K562 (cell line): ENCODE results near the gene KIAA0513. TPM values are rescaled to one million over a fixed set of nuclear protein-coding genes. Genes with fewer than 3 reads are reported as not detected.

ENCODE experiments used
- ILF3 ChIP-seq: fragments of 450-650 bp; IDR thresholded peaks from 2 replicates; pipeline ENCODE4 v1.6.1; 2018; ENCODE audit warnings: antibody characterized with exemption, mild to moderate bottlenecking, moderate library complexity, borderline replicate concordance
- MTA1 ChIP-seq: fragments of 450-650 bp; IDR thresholded peaks from 2 replicates; pipeline ENCODE4 v1.6.1; 2017; ENCODE audit warnings: borderline replicate concordance
- OTX1 ChIP-seq: fragments of 450-650 bp; formaldehyde crosslinking; IDR thresholded peaks from 2 replicates; pipeline ENCODE4 v1.4.0; 2022; ENCODE audit warnings: mild to moderate bottlenecking
- TAF7 ChIP-seq: fragments of 450-650 bp; IDR thresholded peaks from 2 replicates; pipeline ENCODE4 v1.6.1; 2016; ENCODE audit warnings: missing genetic modification characterization, missing compliant biosample characterization
- TCF3 ChIP-seq: sonication (generic); formaldehyde crosslinking; IDR thresholded peaks from 2 replicates; pipeline ENCODE4 v1.4.0; 2020; ENCODE audit warnings: mild to moderate bottlenecking, missing genetic modification reagents
- ZNF146 ChIP-seq: IDR thresholded peaks from one replicate; pipeline ENCODE4 v1.6.1; 2018; ENCODE audit warnings: missing compliant biosample characterization; ENCODE audit not compliant: unreplicated experiment
- ZNF324 ChIP-seq: fragments of 250-450 bp; sonication (Bioruptor Pico); IDR thresholded peaks from 2 replicates; pipeline ENCODE4 v1.4.0; 2020; ENCODE audit warnings: mild to moderate bottlenecking
- polyA plus RNA-seq, 8 experiments: library from polyadenylated mRNA; depleted of rRNA in 4 of 8; stranded (reverse) in 5 of 8; unstranded in 3 of 8; fragments of >200 nt; fragmentation: Nextera tagmentation in 2 of 8; fragmentation: Illumina TruSeq in 1 of 8; extraction: Ambion mirVana in 2 of 8; extraction: Trizol in 1 of 8; gene quantifications; 2 replicates each; pipeline versions ENCODE4 v1.2.1 to v1.2.3, GENCODE V29; 2011 to 2014; ENCODE audit warnings: inconsistent platforms in 1 of 8, missing spikeins in 1 of 8
- total RNA-seq, 7 experiments: library from RNA; depleted of rRNA in 6 of 7; stranded (reverse); fragments of >200 nt in 6 of 7; fragmentation: Illumina TruSeq in 2 of 7; extraction: Trizol in 2 of 7; gene quantifications; 2 replicates each; pipeline versions ENCODE4 v1.2.1 to v1.2.3, GENCODE V29; 2011 to 2021; ENCODE audit warnings: low replicate concordance in 1 of 7
- TF ChIP-seq, protein P1 (sequence below): fragments of 450-650 bp; IDR thresholded peaks from 2 replicates; pipeline ENCODE4 v1.6.1; 2016; ENCODE audit warnings: mild to moderate bottlenecking
- TF ChIP-seq, protein P2 (sequence below), 2 experiments: fragments of 150-350 bp in 1 of 2; IDR thresholded peaks; 2 replicates each; pipeline ENCODE4 v1.6.1; 2012 to 2016; ENCODE audit warnings: low read depth in 2 of 2, low read length in 2 of 2, mild to moderate bottlenecking in 1 of 2, moderate library complexity in 1 of 2
- TF ChIP-seq, protein P3 (sequence below): sonication (generic); formaldehyde crosslinking; IDR thresholded peaks from 2 replicates; pipeline ENCODE4 v1.8.1; 2023; ENCODE audit warnings: mild to moderate bottlenecking, missing genetic modification reagents, moderate library complexity
- TF ChIP-seq, protein P4 (sequence below), 2 experiments: fragments of 450-650 bp in 1 of 2; sonication (generic) in 1 of 2; formaldehyde crosslinking in 1 of 2; IDR thresholded peaks in 1 of 2; conservative IDR thresholded peaks in 1 of 2; 2 replicates each; pipeline versions ENCODE4 v1.6.1 to v1.8.1; 2016 to 2023; ENCODE audit warnings: mild to moderate bottlenecking in 2 of 2, moderate library complexity in 2 of 2, inconsistent platforms in 1 of 2, missing genetic modification reagents in 1 of 2
- TF ChIP-seq, protein P5 (sequence below), 3 experiments: fragments of 200-800 bp in 1 of 3; fragments of 250-450 bp in 1 of 3; fragments of 450-650 bp in 1 of 3; sonication (Bioruptor Pico) in 1 of 3; sonication (Bioruptor generic) in 1 of 3; formaldehyde crosslinking in 1 of 3; IDR thresholded peaks; 2 replicates each; pipeline versions ENCODE4 v1.6.1 to v1.8.0; 2016 to 2022; ENCODE audit warnings: mild to moderate bottlenecking in 2 of 3, missing genetic modification characterization in 2 of 3, missing compliant biosample characterization in 1 of 3, moderate library complexity in 1 of 3

KIAA0513 gene
- total and polyA plus RNA-seq, 9 of the 15 experiments (the other 6 are each of a cell fraction or from before 2014, with no cell fraction given), result 0.18 to 13.7 (median 10.2) TPM

DNA sequence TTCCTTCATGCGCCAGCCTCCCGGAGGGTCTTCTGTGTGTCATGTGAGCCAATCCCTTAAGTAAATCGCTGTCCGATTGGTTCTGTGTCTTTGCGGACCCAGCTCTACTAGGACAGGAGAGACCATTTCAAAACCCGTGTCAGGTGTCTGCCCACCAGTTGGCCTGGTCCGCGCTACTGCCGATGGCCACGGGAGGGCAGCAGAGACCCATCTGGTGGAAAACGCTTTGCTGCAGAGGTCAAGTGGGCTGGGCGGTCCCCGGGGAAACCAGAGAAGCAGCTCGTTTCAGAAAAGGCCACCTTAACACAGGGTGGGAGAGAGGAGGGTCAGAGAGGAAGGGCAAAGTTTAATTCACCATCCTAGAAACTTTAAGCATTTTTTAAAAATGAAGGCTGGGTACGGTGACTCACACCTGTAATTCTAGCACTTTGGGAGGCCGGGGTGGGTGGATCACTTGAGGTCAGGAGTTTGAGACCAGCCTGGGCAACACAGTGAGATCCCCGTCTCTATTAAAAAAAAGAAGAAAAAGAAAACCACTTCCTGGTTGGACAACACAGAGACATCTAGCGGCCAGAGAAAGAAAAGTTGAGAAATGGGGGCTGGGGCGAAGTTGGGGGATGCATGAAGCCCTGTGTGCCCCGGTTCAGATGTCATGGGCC is 87.4 kb downstream of the KIAA0513 start (continued):
- TF ChIP-seq, protein P1, sequence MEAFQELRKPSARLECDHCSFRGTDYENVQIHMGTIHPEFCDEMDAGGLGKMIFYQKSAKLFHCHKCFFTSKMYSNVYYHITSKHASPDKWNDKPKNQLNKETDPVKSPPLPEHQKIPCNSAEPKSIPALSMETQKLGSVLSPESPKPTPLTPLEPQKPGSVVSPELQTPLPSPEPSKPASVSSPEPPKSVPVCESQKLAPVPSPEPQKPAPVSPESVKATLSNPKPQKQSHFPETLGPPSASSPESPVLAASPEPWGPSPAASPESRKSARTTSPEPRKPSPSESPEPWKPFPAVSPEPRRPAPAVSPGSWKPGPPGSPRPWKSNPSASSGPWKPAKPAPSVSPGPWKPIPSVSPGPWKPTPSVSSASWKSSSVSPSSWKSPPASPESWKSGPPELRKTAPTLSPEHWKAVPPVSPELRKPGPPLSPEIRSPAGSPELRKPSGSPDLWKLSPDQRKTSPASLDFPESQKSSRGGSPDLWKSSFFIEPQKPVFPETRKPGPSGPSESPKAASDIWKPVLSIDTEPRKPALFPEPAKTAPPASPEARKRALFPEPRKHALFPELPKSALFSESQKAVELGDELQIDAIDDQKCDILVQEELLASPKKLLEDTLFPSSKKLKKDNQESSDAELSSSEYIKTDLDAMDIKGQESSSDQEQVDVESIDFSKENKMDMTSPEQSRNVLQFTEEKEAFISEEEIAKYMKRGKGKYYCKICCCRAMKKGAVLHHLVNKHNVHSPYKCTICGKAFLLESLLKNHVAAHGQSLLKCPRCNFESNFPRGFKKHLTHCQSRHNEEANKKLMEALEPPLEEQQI, result no peak
- TF ChIP-seq, protein P2, sequence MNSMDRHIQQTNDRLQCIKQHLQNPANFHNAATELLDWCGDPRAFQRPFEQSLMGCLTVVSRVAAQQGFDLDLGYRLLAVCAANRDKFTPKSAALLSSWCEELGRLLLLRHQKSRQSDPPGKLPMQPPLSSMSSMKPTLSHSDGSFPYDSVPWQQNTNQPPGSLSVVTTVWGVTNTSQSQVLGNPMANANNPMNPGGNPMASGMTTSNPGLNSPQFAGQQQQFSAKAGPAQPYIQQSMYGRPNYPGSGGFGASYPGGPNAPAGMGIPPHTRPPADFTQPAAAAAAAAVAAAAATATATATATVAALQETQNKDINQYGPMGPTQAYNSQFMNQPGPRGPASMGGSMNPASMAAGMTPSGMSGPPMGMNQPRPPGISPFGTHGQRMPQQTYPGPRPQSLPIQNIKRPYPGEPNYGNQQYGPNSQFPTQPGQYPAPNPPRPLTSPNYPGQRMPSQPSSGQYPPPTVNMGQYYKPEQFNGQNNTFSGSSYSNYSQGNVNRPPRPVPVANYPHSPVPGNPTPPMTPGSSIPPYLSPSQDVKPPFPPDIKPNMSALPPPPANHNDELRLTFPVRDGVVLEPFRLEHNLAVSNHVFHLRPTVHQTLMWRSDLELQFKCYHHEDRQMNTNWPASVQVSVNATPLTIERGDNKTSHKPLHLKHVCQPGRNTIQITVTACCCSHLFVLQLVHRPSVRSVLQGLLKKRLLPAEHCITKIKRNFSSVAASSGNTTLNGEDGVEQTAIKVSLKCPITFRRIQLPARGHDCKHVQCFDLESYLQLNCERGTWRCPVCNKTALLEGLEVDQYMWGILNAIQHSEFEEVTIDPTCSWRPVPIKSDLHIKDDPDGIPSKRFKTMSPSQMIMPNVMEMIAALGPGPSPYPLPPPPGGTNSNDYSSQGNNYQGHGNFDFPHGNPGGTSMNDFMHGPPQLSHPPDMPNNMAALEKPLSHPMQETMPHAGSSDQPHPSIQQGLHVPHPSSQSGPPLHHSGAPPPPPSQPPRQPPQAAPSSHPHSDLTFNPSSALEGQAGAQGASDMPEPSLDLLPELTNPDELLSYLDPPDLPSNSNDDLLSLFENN (IDR thresholded peaks at IDR 0.05; ENCODE audit: low read depth in 2 of 2, low read length in 2 of 2), result no peak; a peak in 1 of 4 replicates
- TF ChIP-seq, protein P3, sequence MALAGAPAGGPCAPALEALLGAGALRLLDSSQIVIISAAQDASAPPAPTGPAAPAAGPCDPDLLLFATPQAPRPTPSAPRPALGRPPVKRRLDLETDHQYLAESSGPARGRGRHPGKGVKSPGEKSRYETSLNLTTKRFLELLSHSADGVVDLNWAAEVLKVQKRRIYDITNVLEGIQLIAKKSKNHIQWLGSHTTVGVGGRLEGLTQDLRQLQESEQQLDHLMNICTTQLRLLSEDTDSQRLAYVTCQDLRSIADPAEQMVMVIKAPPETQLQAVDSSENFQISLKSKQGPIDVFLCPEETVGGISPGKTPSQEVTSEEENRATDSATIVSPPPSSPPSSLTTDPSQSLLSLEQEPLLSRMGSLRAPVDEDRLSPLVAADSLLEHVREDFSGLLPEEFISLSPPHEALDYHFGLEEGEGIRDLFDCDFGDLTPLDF (CRISPR knock-in tag), result no peak
- TF ChIP-seq, protein P4, sequence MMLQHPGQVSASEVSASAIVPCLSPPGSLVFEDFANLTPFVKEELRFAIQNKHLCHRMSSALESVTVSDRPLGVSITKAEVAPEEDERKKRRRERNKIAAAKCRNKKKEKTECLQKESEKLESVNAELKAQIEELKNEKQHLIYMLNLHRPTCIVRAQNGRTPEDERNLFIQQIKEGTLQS (IDR thresholded peaks at IDR 0.05), result peak; percentile 57; the same call in 1 of the 2 replicates
- TF ChIP-seq, protein P4 (CRISPR knock-in tag; conservative IDR thresholded peaks at IDR 0.05), result peak; percentile 49; the same call in 1 of the 2 replicates
- TF ChIP-seq, protein P5, sequence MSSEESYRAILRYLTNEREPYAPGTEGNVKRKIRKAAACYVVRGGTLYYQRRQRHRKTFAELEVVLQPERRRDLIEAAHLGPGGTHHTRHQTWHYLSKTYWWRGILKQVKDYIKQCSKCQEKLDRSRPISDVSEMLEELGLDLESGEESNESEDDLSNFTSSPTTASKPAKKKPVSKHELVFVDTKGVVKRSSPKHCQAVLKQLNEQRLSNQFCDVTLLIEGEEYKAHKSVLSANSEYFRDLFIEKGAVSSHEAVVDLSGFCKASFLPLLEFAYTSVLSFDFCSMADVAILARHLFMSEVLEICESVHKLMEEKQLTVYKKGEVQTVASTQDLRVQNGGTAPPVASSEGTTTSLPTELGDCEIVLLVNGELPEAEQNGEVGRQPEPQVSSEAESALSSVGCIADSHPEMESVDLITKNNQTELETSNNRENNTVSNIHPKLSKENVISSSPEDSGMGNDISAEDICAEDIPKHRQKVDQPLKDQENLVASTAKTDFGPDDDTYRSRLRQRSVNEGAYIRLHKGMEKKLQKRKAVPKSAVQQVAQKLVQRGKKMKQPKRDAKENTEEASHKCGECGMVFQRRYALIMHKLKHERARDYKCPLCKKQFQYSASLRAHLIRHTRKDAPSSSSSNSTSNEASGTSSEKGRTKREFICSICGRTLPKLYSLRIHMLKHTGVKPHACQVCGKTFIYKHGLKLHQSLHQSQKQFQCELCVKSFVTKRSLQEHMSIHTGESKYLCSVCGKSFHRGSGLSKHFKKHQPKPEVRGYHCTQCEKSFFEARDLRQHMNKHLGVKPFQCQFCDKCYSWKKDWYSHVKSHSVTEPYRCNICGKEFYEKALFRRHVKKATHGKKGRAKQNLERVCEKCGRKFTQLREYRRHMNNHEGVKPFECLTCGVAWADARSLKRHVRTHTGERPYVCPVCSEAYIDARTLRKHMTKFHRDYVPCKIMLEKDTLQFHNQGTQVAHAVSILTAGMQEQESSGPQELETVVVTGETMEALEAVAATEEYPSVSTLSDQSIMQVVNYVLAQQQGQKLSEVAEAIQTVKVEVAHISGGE (CRISPR knock-in tag; IDR thresholded peaks at IDR 0.05), result no peak
- no peak for TF ChIP-seq ZNF146 (CRISPR knock-in tag)
- peak; percentile 83 for TF ChIP-seq MTA1
- no peak for TF ChIP-seq ILF3
- TF ChIP-seq TCF3 (CRISPR knock-in tag), result no peak
- TF ChIP-seq ZNF324 (CRISPR knock-in tag), result no peak
- no peak for TF ChIP-seq OTX1 (CRISPR knock-in tag)
- no peak for TF ChIP-seq TAF7 (tag)
